HepG2 (cell line): ENCODE measurements around the gene GAL3ST3. TPM values are rescaled to one million over a fixed set of nuclear protein-coding genes. Genes with fewer than 3 reads are reported as not detected.

Experiments used
- CEBPB ChIP-seq: IDR thresholded peaks from 2 replicates; pipeline ENCODE4 v1.6.1; 2011; ENCODE audit warnings: low read depth, low read length, improper control_type of control experiment, borderline replicate concordance
- CEBPZ ChIP-seq: IDR thresholded peaks from 2 replicates; pipeline ENCODE4 v1.6.1; 2012; ENCODE audit warnings: low read length, improper control_type of control experiment
- HNF1A ChIP-seq, 2 experiments: sonication (generic) in 1 of 2; formaldehyde crosslinking in 1 of 2; IDR thresholded peaks; 2 replicates each; pipeline versions ENCODE4 v1.4.0 to v1.6.1; 2016 to 2020; ENCODE audit warnings: borderline replicate concordance in 1 of 2, low read depth in 1 of 2, mild to moderate bottlenecking in 1 of 2, missing genetic modification reagents in 1 of 2
- MED1 ChIP-seq: sonication (generic); formaldehyde crosslinking; IDR thresholded peaks from 2 replicates; pipeline ENCODE4 v1.4.0; 2020; ENCODE audit warnings: missing genetic modification reagents
- RBFOX2 ChIP-seq: fragments of 200-400 bp; formaldehyde crosslinking; IDR thresholded peaks from 2 replicates; pipeline ENCODE4 v1.6.1; 2017; ENCODE audit warnings: low read depth, mild to moderate bottlenecking, low read length
- ZNF142 ChIP-seq: sonication (generic); formaldehyde crosslinking; IDR thresholded peaks from 2 replicates; pipeline ENCODE4 v1.4.0; 2020; ENCODE audit warnings: missing genetic modification reagents
- ZNF160 ChIP-seq: sonication (generic); formaldehyde crosslinking; IDR thresholded peaks from 2 replicates; pipeline ENCODE4 v1.8.0; 2022; ENCODE audit warnings: mild to moderate bottlenecking, inconsistent platforms, missing genetic modification reagents
- ZNF674 ChIP-seq: sonication (generic); formaldehyde crosslinking; IDR thresholded peaks from 2 replicates; pipeline ENCODE4 v1.5.0; 2020; ENCODE audit warnings: low read depth, mild to moderate bottlenecking, missing genetic modification reagents
- ZNF724P ChIP-seq: sonication (generic); formaldehyde crosslinking; IDR thresholded peaks from 2 replicates; pipeline ENCODE4 v1.8.0; 2022; ENCODE audit warnings: missing genetic modification reagents, borderline replicate concordance
- ZNF747 ChIP-seq: sonication (generic); formaldehyde crosslinking; IDR thresholded peaks from 2 replicates; pipeline ENCODE4 v1.8.1; 2023; ENCODE audit warnings: missing genetic modification reagents, mild to moderate bottlenecking, borderline replicate concordance
- polyA plus RNA-seq, 8 experiments: library from polyadenylated mRNA; depleted of rRNA in 3 of 8; stranded (reverse) in 7 of 8; unstranded in 1 of 8; fragments of >200 nt; fragmentation: Illumina TruSeq in 4 of 8; extraction: Trizol in 4 of 8; gene quantifications; 2 replicates each; pipeline versions ENCODE4 v1.2.1 to v1.2.3, GENCODE V29; 2011 to 2016; ENCODE audit warnings: low read depth in 4 of 8, missing spikeins in 1 of 8, mixed read lengths in 1 of 8; ENCODE audit not compliant: insufficient read depth in 1 of 8
- total RNA-seq, 5 experiments: library from RNA; depleted of rRNA; stranded (reverse); fragments of >200 nt; fragmentation: Illumina TruSeq; extraction: Trizol; gene quantifications; 2 replicates each; pipeline ENCODE4 v1.2.3, GENCODE V29; 2016; ENCODE audit warnings: low read depth in 1 of 5

The GAL3ST3 gene
- total and polyA plus RNA-seq, 2 of the 13 experiments (the other 11 are each of a cell fraction or from before 2014, with no cell fraction given): not detected

GRCh38 chr11:66002648-66003225 is 46.2 kb downstream of the GAL3ST3 start (continued):
- TF ChIP-seq ZNF142 (CRISPR knock-in tag): 0 out of 2 replicates have a peak, but pooled peaks have one; percentile 32
- TF ChIP-seq CEBPB: peak; percentile 20; the same call in 1 of the 2 replicates
- TF ChIP-seq RBFOX2: peak; percentile 22; the same call in 1 of the 2 replicates
- 0 out of 2 replicates have a peak, but pooled peaks have one; percentile 14 for TF ChIP-seq MED1
- TF ChIP-seq ZNF674 (CRISPR knock-in tag): 0 out of 2 replicates have a peak, but pooled peaks have one; percentile 83
- no peak for TF ChIP-seq CEBPZ
- no peak for TF ChIP-seq ZNF724P
- 0 out of 2 replicates have a peak, but pooled peaks have one; percentile 11 for TF ChIP-seq ZNF747
- TF ChIP-seq HNF1A (IDR thresholded peaks at IDR 0.05; ENCODE audit: low read depth): no peak
- 0 out of 2 replicates have a peak, but pooled peaks have one; percentile 20 for TF ChIP-seq HNF1A (CRISPR knock-in tag; IDR thresholded peaks at IDR 0.05; ENCODE audit: borderline replicate concordance)
- no peak for TF ChIP-seq ZNF160
